H9 (cell line): ENCODE measurements around the gene LPCAT1. TPM values are rescaled to one million over a fixed set of nuclear protein-coding genes. Genes with fewer than 3 reads are reported as not detected.

Source experiments
- DNase-seq: peaks from one replicate; pipeline ENCODE4 v3.0.0-alpha.2; 2017
- H2AFZ ChIP-seq: one replicate; pipeline ENCODE4 v1.6.1; 2013; ENCODE audit warnings: mild to moderate bottlenecking, low read length, control low read depth, moderate library complexity
- H2AK5ac ChIP-seq: 2 replicates; pipeline ENCODE4 v1.6.1; 2013; ENCODE audit warnings: low read length, control low read depth, mixed read lengths; ENCODE audit not compliant: insufficient read length
- H2BK120ac ChIP-seq: one replicate; pipeline ENCODE4 v1.6.1; 2013; ENCODE audit warnings: low read depth, mild to moderate bottlenecking, low read length, control low read depth, inconsistent platforms; ENCODE audit not compliant: poor library complexity, severe bottlenecking
- H2BK12ac ChIP-seq: 2 replicates; pipeline ENCODE4 v1.6.1; 2013; ENCODE audit warnings: low read length, control low read depth, mixed read lengths, low read depth; ENCODE audit not compliant: insufficient read length
- H2BK15ac ChIP-seq: 2 replicates; pipeline ENCODE4 v1.6.1; 2013; ENCODE audit warnings: low read depth, low read length, control low read depth
- H2BK20ac ChIP-seq: one replicate; pipeline ENCODE4 v1.6.1; 2013; ENCODE audit warnings: low read depth, mild to moderate bottlenecking, low read length, control low read depth, inconsistent platforms; ENCODE audit not compliant: poor library complexity, severe bottlenecking
- H2BK5ac ChIP-seq: 2 replicates; pipeline ENCODE4 v1.6.1; 2013; ENCODE audit warnings: low read length, control low read depth, mixed read lengths; ENCODE audit not compliant: insufficient read length
- H3K14ac ChIP-seq: 2 replicates; pipeline ENCODE4 v1.6.1; 2013; ENCODE audit warnings: low read length, control low read depth; ENCODE audit not compliant: insufficient read depth
- H3K18ac ChIP-seq: 2 replicates; pipeline ENCODE4 v1.6.1; 2013; ENCODE audit warnings: low read depth, mild to moderate bottlenecking, mixed read lengths, low read length, control low read depth; ENCODE audit not compliant: insufficient read length
- H3K23ac ChIP-seq: 2 replicates; pipeline ENCODE4 v1.6.1; 2013; ENCODE audit warnings: low read length, control low read depth, mixed read lengths, low read depth; ENCODE audit not compliant: insufficient read length
- H3K23me2 ChIP-seq: 2 replicates; pipeline ENCODE4 v1.6.1; 2013; ENCODE audit warnings: low read depth, mild to moderate bottlenecking, mixed read lengths, low read length, control low read depth; ENCODE audit not compliant: insufficient read length, poor library complexity, severe bottlenecking
- H3K27ac ChIP-seq: 2 replicates; pipeline ENCODE4 v1.5.1; 2013; ENCODE audit warnings: low read length, control low read depth, mixed read lengths, low read depth; ENCODE audit not compliant: insufficient read length
- H3K27me3 ChIP-seq: 2 replicates; pipeline ENCODE4 v1.6.1; 2013; ENCODE audit warnings: low read length, control low read depth, inconsistent platforms; ENCODE audit not compliant: insufficient read depth
- H3K4ac ChIP-seq: 2 replicates; pipeline ENCODE4 v1.6.1; 2013; ENCODE audit warnings: low read depth, mild to moderate bottlenecking, control low read depth, inconsistent platforms, low read length, moderate library complexity
- H3K4me1 ChIP-seq: 2 replicates; pipeline ENCODE4 v1.6.1; 2013; ENCODE audit warnings: low read length, control low read depth, inconsistent platforms; ENCODE audit not compliant: insufficient read depth
- H3K4me2 ChIP-seq: 2 replicates; pipeline ENCODE4 v1.6.1; 2013; ENCODE audit warnings: low read length, control low read depth, mixed read lengths; ENCODE audit not compliant: insufficient read length, insufficient read depth
- H3K56ac ChIP-seq: 2 replicates; pipeline ENCODE4 v1.6.1; 2013; ENCODE audit warnings: low read depth, mild to moderate bottlenecking, mixed read lengths, low read length, control low read depth; ENCODE audit not compliant: insufficient read length
- H3K79me1 ChIP-seq: 2 replicates; pipeline ENCODE4 v1.6.1; 2013; ENCODE audit warnings: low read depth, mild to moderate bottlenecking, moderate library complexity, low read length, control low read depth, inconsistent platforms; ENCODE audit not compliant: insufficient read depth, poor library complexity, severe bottlenecking
- H3K79me2 ChIP-seq: 2 replicates; pipeline ENCODE4 v1.6.1; 2013; ENCODE audit warnings: low read length, control low read depth, inconsistent platforms; ENCODE audit not compliant: insufficient read depth
- H3K9ac ChIP-seq: 2 replicates; pipeline ENCODE4 v1.6.1; 2013; ENCODE audit warnings: low read length, control low read depth, mixed read lengths; ENCODE audit not compliant: insufficient read length; ENCODE audit errors: extremely low read depth
- H3K9me3 ChIP-seq: one replicate; pipeline ENCODE4 v1.6.1; 2013; ENCODE audit warnings: low read depth, low read length, inconsistent platforms; ENCODE audit not compliant: control insufficient read depth
- H3T11ph ChIP-seq: one replicate; pipeline ENCODE4 v1.6.1; 2013; ENCODE audit warnings: mild to moderate bottlenecking, low read length, control low read depth, inconsistent platforms
- H4K20me1 ChIP-seq: one replicate; pipeline ENCODE4 v1.6.1; 2013; ENCODE audit not compliant: control insufficient read depth, insufficient read length, insufficient read depth
- H4K5ac ChIP-seq: 2 replicates; pipeline ENCODE4 v1.6.1; 2013; ENCODE audit warnings: low read depth, mild to moderate bottlenecking, mixed read lengths, low read length, control low read depth; ENCODE audit not compliant: insufficient read length
- H4K8ac ChIP-seq: replicated peaks from 2 replicates; pipeline ENCODE4 v1.6.1; 2013; ENCODE audit warnings: low read length, control low read depth, mixed read lengths, low read depth; ENCODE audit not compliant: insufficient read length
- H4K91ac ChIP-seq: 2 replicates; pipeline ENCODE4 v1.6.1; 2013; ENCODE audit warnings: low read depth, mild to moderate bottlenecking, moderate library complexity, mixed read lengths, low read length, control low read depth; ENCODE audit not compliant: insufficient read length
- H3K27ac Mint-ChIP-seq, 3 experiments: 2 replicates in 2 of 3; 3 replicates in 1 of 3; pipeline ENCODE4 v1.8.0; 2020 to 2021; ENCODE audit warnings: mixed read lengths in 3 of 3, mild to moderate bottlenecking in 1 of 3, moderate library complexity in 1 of 3
- H3K27me3 Mint-ChIP-seq: 2 replicates; pipeline ENCODE4 v1.8.0; 2021; ENCODE audit warnings: low read depth, mild to moderate bottlenecking, moderate library complexity, mixed read lengths
- H3K36me3 Mint-ChIP-seq, 3 experiments: 2 replicates in 2 of 3; 3 replicates in 1 of 3; pipeline ENCODE4 v1.8.0; 2020 to 2021; ENCODE audit warnings: low read depth in 3 of 3, mixed read lengths in 3 of 3; ENCODE audit not compliant: insufficient read depth in 1 of 3
- H3K4me1 Mint-ChIP-seq, 2 experiments: 2 replicates each; pipeline ENCODE4 v1.8.0; 2020; ENCODE audit warnings: mixed read lengths in 2 of 2
- H3K4me3 Mint-ChIP-seq, 2 experiments: 2 replicates in 1 of 2; 3 replicates in 1 of 2; pipeline ENCODE4 v1.8.0; 2020 to 2021; ENCODE audit warnings: mild to moderate bottlenecking in 2 of 2, mixed read lengths in 2 of 2, moderate library complexity in 1 of 2
- H3K9me3 Mint-ChIP-seq, 2 experiments: 2 replicates in 1 of 2; 3 replicates in 1 of 2; pipeline ENCODE4 v1.8.0; 2020; ENCODE audit warnings: mild to moderate bottlenecking in 2 of 2, mixed read lengths in 2 of 2, moderate library complexity in 1 of 2
- CTCF ChIP-seq: fragments of 200-600 bp; sonication (generic); conservative IDR thresholded peaks from 3 replicates; pipeline ENCODE4 v1.8.0; 2021; ENCODE audit warnings: antibody characterized with exemption, mild to moderate bottlenecking
- WGBS: extraction: QIAGEN DNeasy Blood & Tissue Kit; methylation state at CpG from one replicate; pipeline ENCODE4 v1.1.7; 2013; ENCODE audit warnings: missing lambda C conversion rate, low lambda C conversion rate, mixed read lengths; ENCODE audit not compliant: insufficient read length; ENCODE audit errors: extremely low coverage; 5-methylcytosine and 5-hydroxymethylcytosine counted together
- total RNA-seq: library from RNA; stranded (reverse); gene quantifications from 2 replicates; pipeline ENCODE4 v1.2.1, GENCODE V29; 2021

LPCAT1 gene
- total RNA-seq, 1 experiment from 2014 or later = 231 TPM

- Histone ChIP-seq H3K23me2 (no peaks in the 10 kb centered on the region), H3K56ac (no peak overlapping the region), H3K79me2 (no peaks in the 10 kb centered on the region), H4K8ac (no peak overlapping the region), H2BK20ac (no peak overlapping the region), H3K79me1 (no peaks in the 10 kb centered on the region), H3K4me2 (no peak overlapping the region), H3K14ac (no peak overlapping the region), H2BK15ac (no peak overlapping the region), H2BK12ac (no peak overlapping the region), H3K27ac (no peak overlapping the region), H3K9ac (no peak overlapping the region), H2BK5ac (no peak overlapping the region), H2BK120ac (no peak overlapping the region), H4K91ac (no peak overlapping the region), H3K18ac (no peak overlapping the region), H2AK5ac (no peak overlapping the region), H2AFZ (no peak overlapping the region), H3K4me1 (no peaks in the 10 kb centered on the region), H4K5ac (no peak overlapping the region), H4K20me1 (no peaks in the 10 kb centered on the region), H3K4ac (no peak overlapping the region), H3K27me3 (no peaks in the 10 kb centered on the region), H3T11ph (no peak overlapping the region), H3K23ac (no peak overlapping the region), H3K9me3 (no peaks in the 10 kb centered on the region)
- no peaks in the 10 kb centered on the region for H3K4me1 Mint-ChIP-seq
- TF ChIP-seq CTCF = no peak
- no peak overlapping the region for H3K27ac Mint-ChIP-seq
- H3K9me3 Mint-ChIP-seq = peaks cover 30 to 39% of the 10 kb centered on the region in 2 experiments
- H3K36me3 Mint-ChIP-seq = peaks cover 2 to 6% (median 3%) of the 10 kb centered on the region in 3 experiments; a peak in 5 of 7 replicates
- peaks cover 39% of the 10 kb centered on the region for H3K27me3 Mint-ChIP-seq
- H3K4me3 Mint-ChIP-seq = no peak overlapping the region
- WGBS = no CpG with 5 or more reads among the region's 9 CpGs
- no peak for DNase-seq
Measured at GRCh38 chr5:1424716-1425115, 99.0 kb downstream of the LPCAT1 start.
